Adrenal gland (tissue), 5 donors: ENCODE results near the gene PPM1J.

Experiments
- POLR2A ChIP-seq, 2 donors: fragments of 450-650 bp; IDR thresholded peaks; one replicate each; pipeline ENCODE4 v1.6.1; 2017; ENCODE audit warnings: antibody characterized with exemption in 2 of 2, mild to moderate bottlenecking in 2 of 2, moderate library complexity in 1 of 2
- TF ChIP-seq, protein P1 (sequence below), 6 experiments: fragments of 450-650 bp in 4 of 6; fragments of 200-600 bp in 2 of 6; sonication (generic) in 1 of 6; IDR thresholded peaks; 1 replicate in 5 of 6; 2 replicates in 1 of 6; pipeline versions ENCODE4 v1.5.1 to v1.8.0; 2016 to 2021; ENCODE audit warnings: antibody characterized with exemption in 6 of 6, mild to moderate bottlenecking in 2 of 6, moderate library complexity in 1 of 6
- donor health status: DM: no; HTN: no; CAD: no.

DNA sequence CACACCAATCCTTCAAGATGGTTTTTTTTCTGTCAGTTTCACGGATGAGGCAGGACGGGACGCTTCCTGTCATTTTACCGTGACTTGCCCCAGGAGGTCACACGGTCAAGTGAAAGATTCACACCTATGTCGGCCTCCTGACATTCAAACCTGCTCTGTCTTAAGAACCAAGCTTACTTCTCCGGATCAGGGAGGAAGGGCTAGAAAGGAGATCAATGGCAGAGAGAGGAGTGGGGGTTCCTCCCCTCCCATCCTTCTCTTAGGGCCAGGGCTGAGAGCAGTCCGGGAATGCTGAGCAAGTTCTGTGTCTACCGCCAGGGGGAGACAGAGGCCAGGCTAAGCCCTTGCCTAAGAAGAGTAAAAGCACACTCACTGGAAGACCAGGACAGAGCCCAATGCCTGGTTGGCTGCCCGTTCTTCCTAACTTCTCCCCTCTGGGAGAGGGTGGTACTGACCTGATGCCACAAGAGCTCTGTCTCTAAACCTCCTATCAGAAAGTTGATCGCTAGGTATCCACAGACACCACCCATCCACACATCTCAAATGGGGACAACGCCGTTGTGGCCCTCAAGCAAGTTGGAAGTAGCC, 1.1 kb upstream of the PPM1J start:
- TF ChIP-seq, protein P1, sequence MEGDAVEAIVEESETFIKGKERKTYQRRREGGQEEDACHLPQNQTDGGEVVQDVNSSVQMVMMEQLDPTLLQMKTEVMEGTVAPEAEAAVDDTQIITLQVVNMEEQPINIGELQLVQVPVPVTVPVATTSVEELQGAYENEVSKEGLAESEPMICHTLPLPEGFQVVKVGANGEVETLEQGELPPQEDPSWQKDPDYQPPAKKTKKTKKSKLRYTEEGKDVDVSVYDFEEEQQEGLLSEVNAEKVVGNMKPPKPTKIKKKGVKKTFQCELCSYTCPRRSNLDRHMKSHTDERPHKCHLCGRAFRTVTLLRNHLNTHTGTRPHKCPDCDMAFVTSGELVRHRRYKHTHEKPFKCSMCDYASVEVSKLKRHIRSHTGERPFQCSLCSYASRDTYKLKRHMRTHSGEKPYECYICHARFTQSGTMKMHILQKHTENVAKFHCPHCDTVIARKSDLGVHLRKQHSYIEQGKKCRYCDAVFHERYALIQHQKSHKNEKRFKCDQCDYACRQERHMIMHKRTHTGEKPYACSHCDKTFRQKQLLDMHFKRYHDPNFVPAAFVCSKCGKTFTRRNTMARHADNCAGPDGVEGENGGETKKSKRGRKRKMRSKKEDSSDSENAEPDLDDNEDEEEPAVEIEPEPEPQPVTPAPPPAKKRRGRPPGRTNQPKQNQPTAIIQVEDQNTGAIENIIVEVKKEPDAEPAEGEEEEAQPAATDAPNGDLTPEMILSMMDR (IDR thresholded peaks at IDR 0.05), result peak; percentile 88 to 98 (median 97)
- TF ChIP-seq POLR2A (IDR thresholded peaks at IDR 0.05), result no peak
